Effector memory CD8-positive, alpha-beta T cell (primary cell): ENCODE data around the gene PCA3.

Source experiments
- ATAC-seq: fragments of 150-1000 bp; cut with Tn5 transposase; replicated peaks from 2 replicates; pipeline ENCODE4 v1.10.0; 2021; ENCODE audit warnings: mild to moderate bottlenecking, moderate library complexity
- DNase-seq, 3 experiments: peaks; one replicate each; pipeline ENCODE4 v3.0.0; 2021
- H3K27ac Mint-ChIP-seq, 2 donors: one replicate each; pipeline ENCODE4 v1.8.0; 2022; ENCODE audit warnings: mild to moderate bottlenecking in 2 of 2, mixed read lengths in 2 of 2, moderate library complexity in 2 of 2
- H3K27me3 Mint-ChIP-seq, 2 donors: one replicate each; pipeline ENCODE4 v1.8.0; 2022; ENCODE audit warnings: mixed read lengths in 2 of 2
- H3K36me3 Mint-ChIP-seq: one replicate; pipeline ENCODE4 v1.8.0; 2022; ENCODE audit warnings: mild to moderate bottlenecking, moderate library complexity, mixed read lengths; ENCODE audit not compliant: insufficient read depth
- H3K4me1 Mint-ChIP-seq, 2 donors: one replicate each; pipeline ENCODE4 v1.8.0; 2022; ENCODE audit warnings: low read depth in 2 of 2, mixed read lengths in 2 of 2
- H3K4me3 Mint-ChIP-seq, 2 donors: one replicate each; pipeline ENCODE4 v1.8.0; 2022; ENCODE audit warnings: mild to moderate bottlenecking in 2 of 2, mixed read lengths in 2 of 2, moderate library complexity in 2 of 2
- H3K9me3 Mint-ChIP-seq, 2 donors: one replicate each; pipeline ENCODE4 v1.8.0; 2022; ENCODE audit warnings: mixed read lengths in 2 of 2

PCA3 gene

DNA sequence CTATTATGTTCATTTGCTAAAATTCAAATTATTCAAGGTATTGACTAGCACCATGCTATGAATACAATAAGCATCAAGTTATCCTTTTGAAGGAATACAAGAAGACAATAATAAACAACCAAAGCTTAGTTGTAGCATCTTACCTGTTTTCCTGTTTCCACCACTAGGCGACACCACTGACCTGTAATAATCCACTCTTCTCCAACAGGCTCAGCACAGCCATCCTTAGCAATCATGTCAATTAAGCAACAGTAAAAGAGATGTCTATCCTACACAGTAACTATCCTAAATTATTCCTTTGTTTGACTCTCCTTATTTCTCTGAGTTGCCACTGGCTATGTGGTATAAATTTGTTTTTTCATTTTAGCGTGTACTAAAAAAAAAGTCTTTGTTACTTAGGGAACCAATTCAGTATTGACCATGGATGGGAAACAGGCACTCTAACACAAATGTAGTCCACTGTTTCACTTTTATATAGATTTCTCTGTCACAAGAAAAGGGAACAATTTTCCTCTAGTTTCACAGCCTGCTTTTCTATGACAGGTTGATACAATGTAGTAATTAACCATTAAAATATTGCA lies 46.2 kb downstream of the PCA3 start:
- no peak overlapping the region for H3K27ac Mint-ChIP-seq
- ATAC-seq = no peak
- peaks cover 23 to 30% of the 10 kb centered on the region in 2 donors for H3K27me3 Mint-ChIP-seq
- H3K9me3 Mint-ChIP-seq = no peaks in the 10 kb centered on the region
- no peak overlapping the region for H3K4me3 Mint-ChIP-seq
- no peaks in the 10 kb centered on the region for H3K36me3 Mint-ChIP-seq
- DNase-seq = no peak
- no peaks in the 10 kb centered on the region for H3K4me1 Mint-ChIP-seq

DNA sequence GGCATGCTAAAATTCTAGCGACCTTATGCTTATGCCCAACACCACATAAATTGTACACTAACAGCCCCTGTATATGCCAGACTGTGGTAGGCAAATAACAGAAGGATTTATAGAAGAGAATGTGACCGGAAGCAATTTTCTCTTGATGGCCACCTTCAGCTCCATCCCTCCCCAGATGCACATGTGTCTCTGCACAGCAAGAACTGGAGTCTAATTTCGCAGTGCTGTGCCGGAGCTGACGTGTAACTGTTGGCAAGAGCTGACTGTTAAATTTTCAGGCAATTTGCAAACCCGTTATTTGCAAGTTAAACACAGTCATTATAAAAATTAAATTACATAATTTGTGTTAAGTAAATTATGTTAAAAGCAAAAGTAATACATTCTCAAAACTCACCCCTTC lies 48.4 kb downstream of the PCA3 start:
- no peaks in the 10 kb centered on the region for H3K9me3 Mint-ChIP-seq

DNA sequence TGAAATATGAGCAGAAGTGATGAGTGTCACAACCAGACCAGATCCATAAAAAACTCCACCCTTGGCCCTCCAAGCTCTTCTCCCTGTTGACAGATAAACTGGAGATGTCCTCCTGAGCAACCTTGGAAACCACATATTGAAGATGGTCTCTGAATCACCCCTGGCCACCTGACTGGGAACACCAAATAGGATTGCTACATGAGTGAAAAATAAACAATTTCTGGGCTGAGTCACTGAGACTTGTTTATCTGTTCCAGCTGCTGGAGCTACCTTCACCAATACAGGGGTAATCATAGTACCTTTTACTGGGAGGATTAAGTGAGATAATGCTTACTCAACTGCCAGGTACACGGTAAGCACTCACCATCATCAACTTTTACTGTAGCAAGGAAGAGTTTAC lies 53.3 kb downstream of the PCA3 start:
- ATAC-seq = no peak
- no peak overlapping the region for H3K4me3 Mint-ChIP-seq
- H3K36me3 Mint-ChIP-seq = no peaks in the 10 kb centered on the region
- H3K9me3 Mint-ChIP-seq = no peaks in the 10 kb centered on the region
- peaks cover 15 to 26% of the 10 kb centered on the region in 2 donors for H3K27me3 Mint-ChIP-seq
- H3K27ac Mint-ChIP-seq = no peak overlapping the region
- no peak for DNase-seq
- no peaks in the 10 kb centered on the region for H3K4me1 Mint-ChIP-seq

More for the DNA sequence above, 48.4 kb downstream of the PCA3 start:
- H3K27me3 Mint-ChIP-seq = peaks cover 27 to 30% of the 10 kb centered on the region in 2 donors
- ATAC-seq (no peak), DNase-seq (no peak)
- no peaks in the 10 kb centered on the region for H3K36me3 Mint-ChIP-seq
- H3K4me1 Mint-ChIP-seq = no peaks in the 10 kb centered on the region
- no peak overlapping the region for H3K4me3 Mint-ChIP-seq
- H3K27ac Mint-ChIP-seq = no peak overlapping the region

DNA sequence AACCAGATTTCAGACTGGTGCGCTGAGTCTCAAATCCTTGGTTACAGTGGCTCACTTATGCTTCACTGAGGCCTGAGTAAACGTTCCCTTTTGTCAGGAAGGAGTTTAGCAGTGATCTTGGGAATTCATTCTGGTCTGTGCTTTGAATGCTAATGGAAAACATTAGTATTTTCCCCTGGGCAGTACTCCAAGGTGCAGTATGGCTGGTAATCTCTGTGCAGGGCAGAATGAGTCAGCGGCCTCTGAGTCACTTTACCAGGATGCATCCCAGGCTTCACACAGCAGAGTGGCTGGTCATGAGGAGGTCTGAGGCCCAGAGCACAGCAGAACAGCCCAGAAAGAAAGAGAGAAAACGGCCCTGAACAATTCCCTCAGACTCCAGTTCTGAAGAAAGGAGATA lies 54.0 kb downstream of the PCA3 start:
- DNase-seq = no peak
- no peaks in the 10 kb centered on the region for H3K9me3 Mint-ChIP-seq
- no peak for ATAC-seq
- H3K36me3 Mint-ChIP-seq = no peaks in the 10 kb centered on the region
- H3K27me3 Mint-ChIP-seq = peaks cover 15 to 26% of the 10 kb centered on the region in 2 donors
- no peak overlapping the region for H3K4me3 Mint-ChIP-seq
- H3K27ac Mint-ChIP-seq = no peak overlapping the region
- H3K4me1 Mint-ChIP-seq = no peaks in the 10 kb centered on the region

DNA sequence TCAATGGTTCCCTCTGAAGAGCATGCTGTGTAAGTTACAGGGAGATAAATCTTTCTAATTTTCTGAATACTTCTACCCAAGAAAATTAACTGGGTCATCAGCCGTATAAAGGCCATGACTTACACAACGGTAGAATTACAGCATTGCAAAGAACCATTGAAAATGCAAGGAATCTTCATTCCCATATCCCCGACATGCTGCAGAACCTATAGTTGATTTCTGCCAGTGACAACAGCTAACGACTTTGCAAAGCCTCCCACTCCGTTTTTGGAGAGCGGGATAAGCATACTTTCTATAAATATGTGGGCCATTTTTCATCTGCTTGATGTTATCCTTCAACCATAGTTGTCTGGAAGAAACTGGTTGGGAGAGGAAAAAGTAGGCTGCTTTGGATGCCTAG lies 56.2 kb downstream of the PCA3 start:
- DNase-seq = no peak
- Mint-ChIP-seq H3K4me3 (no peak overlapping the region), H3K27ac (no peak overlapping the region), H3K9me3 (no peaks in the 10 kb centered on the region), H3K27me3 (peaks cover 6 to 18% of the 10 kb centered on the region in 2 donors), H3K4me1 (no peaks in the 10 kb centered on the region), H3K36me3 (no peaks in the 10 kb centered on the region)
- no peak for ATAC-seq

DNA sequence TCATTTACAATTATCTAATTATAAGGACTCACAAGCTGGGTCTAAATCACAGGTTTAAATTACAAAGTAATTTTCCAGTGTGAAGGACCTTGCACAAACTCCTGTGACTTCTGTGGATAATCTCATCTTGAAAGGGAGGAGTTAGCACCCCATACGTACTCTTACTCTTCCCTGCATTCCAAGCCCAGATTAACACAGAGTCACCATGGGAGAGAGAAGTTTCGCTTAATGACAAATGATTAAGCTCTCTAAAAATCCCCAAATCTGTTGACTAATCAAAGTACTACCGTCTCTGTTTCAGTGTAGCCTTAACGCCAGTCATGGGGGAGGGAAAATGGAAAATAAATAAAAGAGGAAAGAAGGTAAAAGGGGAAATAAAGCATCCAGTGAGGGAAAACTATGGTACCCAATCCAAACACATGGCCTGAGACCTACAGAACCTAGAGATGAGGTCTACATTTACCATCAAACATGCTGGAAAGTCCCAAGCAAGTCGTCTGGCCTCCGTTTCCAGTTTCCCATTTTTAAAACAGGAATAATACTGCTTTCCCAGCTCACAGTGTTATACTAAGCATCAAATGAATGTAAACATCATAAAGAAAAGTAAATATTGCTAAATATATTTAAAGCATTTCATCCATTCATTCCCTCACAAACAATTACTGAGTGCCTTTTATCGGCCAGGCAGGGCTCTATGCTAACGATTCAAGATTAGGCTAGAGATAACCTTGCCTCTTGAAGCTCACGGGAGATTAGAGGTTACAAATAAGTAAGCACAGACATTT lies 63.2 kb downstream of the PCA3 start:
- Mint-ChIP-seq H3K9me3 (no peaks in the 10 kb centered on the region), H3K4me3 (no peak overlapping the region), H3K27ac (no peak overlapping the region), H3K36me3 (no peaks in the 10 kb centered on the region), H3K27me3 (peaks cover 7 to 14% of the 10 kb centered on the region in 2 donors), H3K4me1 (no peaks in the 10 kb centered on the region)
- ATAC-seq (no peak), DNase-seq (no peak)

DNA sequence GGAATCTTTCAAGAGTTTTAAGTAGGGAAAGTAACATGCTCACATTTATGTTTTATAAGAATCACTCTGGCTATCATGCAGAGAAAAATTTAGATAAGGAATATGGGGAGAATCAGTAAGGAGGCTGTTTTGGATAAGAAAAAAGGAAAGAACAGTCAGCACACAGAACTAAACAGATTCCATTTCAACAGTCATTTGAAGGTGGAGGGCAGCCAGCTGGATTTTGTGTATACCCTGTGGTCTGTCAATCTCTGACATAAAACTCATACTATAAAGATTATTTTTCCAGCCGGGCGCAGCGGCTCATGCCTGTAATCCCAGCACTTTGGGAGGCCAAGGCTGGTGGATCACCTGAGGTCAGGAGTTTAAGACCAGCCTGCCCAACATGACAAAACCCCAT lies 64.2 kb downstream of the PCA3 start:
- no peaks in the 10 kb centered on the region for H3K36me3 Mint-ChIP-seq
- ATAC-seq = no peak

DNA sequence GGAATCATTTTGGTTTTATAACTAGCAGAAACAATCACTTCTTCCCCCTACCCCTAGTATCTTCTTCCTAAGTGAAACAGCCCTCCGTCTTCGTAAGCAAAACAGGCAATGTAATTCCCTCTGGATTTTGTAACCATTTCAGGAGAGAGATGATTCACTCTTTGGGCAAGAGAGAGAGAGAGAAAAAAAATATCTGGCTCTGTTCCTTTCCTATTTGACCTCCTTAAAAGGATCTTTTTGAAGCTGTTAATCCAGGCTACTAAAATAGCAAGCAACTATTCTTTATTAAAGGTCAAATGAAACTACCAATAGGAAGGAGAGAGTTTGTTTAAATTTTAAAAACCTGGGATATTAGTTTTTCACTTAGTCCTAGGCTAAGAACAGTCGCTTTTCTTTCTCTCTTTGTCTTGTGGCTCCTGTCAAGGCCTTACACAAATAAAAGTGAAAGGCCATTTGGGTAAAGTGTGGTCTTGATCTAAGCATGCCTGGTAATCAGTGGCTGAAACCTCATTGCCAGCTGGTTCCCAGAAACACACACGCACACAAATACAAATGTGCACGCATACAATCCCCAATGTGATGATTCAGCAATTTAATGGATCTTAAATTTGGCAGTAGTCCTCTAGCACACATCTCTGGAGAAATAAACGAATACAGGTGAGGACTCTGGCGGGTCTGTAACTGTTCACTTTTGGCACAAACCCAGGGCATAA lies 71.5 kb downstream of the PCA3 start:
- Mint-ChIP-seq H3K4me1 (no peaks in the 10 kb centered on the region), H3K36me3 (no peaks in the 10 kb centered on the region), H3K4me3 (no peak overlapping the region), H3K27ac (no peak overlapping the region), H3K9me3 (no peaks in the 10 kb centered on the region), H3K27me3 (peaks cover 0 to 12% of the 10 kb centered on the region in 2 donors)
- ATAC-seq (no peak), DNase-seq (no peak)

More for the DNA sequence above, 64.2 kb downstream of the PCA3 start:
- no peak for DNase-seq
- Mint-ChIP-seq H3K27me3 (peaks cover 7 to 14% of the 10 kb centered on the region in 2 donors), H3K4me1 (no peaks in the 10 kb centered on the region), H3K9me3 (no peaks in the 10 kb centered on the region), H3K27ac (no peak overlapping the region), H3K4me3 (no peak overlapping the region)
